Loucy (cell line): ENCODE results near the gene RPRD2.

Source experiments
- EZH2phosphoT487 ChIP-seq: fragments of 200-600 bp; IDR thresholded peaks from 2 replicates; pipeline ENCODE4 v1.6.1; 2018; ENCODE audit warnings: antibody characterized with exemption, mild to moderate bottlenecking, moderate library complexity, borderline replicate concordance
- TF ChIP-seq, protein P1 (sequence below): fragments of 200-600 bp; sonication (generic); conservative IDR thresholded peaks from 2 replicates; pipeline ENCODE4 v1.5.1; 2014; ENCODE audit warnings: mild to moderate bottlenecking, antibody characterized with exemption, low read length

DNA sequence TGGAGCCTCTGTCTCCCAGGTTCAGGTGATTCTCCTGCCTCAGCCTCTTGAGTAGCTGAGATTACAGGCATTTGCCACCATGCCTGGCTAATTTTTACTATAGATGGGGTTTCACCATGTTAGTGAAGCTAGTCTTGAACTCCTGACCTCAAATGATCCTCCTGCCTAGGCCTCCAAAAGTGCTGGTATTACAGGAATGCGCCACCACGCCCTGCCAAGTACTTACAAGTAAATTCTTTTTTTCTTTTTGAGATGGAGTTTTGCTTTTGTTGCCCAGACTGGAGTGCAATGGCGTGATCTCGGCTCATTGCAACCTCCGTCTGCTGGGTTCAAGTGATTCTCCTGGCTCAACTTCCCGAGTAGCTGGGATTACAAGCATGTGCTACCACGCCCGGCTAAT lies 42.5 kb downstream of the RPRD2 start:
- TF ChIP-seq, protein P1, sequence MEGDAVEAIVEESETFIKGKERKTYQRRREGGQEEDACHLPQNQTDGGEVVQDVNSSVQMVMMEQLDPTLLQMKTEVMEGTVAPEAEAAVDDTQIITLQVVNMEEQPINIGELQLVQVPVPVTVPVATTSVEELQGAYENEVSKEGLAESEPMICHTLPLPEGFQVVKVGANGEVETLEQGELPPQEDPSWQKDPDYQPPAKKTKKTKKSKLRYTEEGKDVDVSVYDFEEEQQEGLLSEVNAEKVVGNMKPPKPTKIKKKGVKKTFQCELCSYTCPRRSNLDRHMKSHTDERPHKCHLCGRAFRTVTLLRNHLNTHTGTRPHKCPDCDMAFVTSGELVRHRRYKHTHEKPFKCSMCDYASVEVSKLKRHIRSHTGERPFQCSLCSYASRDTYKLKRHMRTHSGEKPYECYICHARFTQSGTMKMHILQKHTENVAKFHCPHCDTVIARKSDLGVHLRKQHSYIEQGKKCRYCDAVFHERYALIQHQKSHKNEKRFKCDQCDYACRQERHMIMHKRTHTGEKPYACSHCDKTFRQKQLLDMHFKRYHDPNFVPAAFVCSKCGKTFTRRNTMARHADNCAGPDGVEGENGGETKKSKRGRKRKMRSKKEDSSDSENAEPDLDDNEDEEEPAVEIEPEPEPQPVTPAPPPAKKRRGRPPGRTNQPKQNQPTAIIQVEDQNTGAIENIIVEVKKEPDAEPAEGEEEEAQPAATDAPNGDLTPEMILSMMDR: no peak
- TF ChIP-seq EZH2phosphoT487: no peak
